Epidermal melanocyte (primary cell): ENCODE data around the gene CSNK2B.

Experiments
- DNase-seq: peaks from one replicate; pipeline ENCODE4 v3.0.0; 2011; ENCODE audit warnings: low spot score; ENCODE audit not compliant: insufficient read length

Gene CSNK2B

DNA sequence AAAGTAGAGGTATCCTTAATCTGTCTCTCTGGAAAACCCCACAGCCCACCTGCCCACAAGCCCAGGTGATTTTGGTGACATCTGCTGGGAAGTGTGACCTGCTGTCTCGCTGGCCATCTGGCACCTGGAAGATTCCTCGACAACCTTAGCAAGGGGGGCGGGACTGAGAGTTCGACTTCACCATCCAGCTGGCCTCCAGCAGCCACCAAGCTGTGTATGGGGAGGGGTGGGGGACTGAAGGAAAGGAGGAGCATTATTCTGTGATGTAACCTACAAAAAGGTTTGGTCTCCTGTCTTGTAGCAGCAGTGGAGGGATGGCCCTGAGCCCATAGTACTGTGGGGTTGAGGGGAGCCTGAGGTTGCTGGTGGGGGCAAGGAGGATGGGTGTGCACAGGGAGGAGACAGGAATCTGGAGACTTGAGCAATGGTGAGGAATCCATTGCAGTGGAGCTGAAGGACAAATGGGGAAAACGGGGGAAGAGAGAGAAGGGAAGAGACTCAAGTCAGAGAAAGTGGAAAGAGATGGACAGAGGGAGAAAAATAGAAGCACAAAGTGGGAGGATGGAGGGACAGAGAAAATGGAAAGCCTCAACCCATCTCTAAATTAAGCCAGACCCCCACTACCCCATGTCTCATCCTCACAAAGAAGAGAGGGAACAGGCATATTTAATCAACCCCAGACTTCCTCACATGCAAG lies 44.8 kb downstream of the CSNK2B start:
- no peak for DNase-seq

DNA sequence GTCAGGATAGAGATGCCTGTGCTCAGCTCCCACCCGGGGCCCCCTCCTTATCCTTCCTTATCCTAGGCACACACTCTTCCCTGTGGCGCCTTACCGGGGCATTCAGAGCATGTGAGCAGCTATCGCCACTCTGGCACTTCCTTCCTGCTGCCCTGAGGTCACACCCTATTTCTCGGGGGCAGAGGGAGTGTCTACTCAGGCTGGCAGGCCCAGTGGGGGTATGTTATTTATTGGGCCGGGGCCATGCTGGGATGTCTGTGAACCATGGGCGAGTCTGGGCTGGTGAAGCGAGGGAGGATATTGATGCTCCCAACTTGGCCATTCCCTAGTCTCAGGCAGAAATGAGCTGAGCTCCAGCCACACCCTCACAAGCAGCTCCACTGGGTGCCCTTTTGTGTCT lies 45.4 kb downstream of the CSNK2B start:
- DNase-seq: no peak

DNA sequence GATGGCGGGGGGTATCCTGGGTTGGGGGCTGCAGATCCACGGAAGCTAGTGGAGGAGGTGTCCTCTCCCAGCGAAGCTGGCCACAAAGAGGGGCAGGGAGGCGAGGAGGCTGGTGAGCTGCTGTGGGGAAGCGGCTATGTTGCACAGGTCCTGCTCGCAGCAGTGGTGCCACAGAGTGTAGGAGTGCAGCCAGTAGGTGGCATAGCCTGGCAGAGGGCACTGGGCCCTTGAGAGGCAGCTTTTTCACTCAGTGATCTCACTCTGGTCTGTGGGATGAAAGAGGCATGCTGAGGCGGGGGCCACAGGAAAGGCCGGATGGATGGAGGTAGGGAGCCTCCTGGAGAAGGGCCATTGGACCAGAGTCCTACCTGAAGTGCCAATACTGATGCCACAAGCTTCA lies 46.4 kb downstream of the CSNK2B start:
- DNase-seq: no peak

DNA sequence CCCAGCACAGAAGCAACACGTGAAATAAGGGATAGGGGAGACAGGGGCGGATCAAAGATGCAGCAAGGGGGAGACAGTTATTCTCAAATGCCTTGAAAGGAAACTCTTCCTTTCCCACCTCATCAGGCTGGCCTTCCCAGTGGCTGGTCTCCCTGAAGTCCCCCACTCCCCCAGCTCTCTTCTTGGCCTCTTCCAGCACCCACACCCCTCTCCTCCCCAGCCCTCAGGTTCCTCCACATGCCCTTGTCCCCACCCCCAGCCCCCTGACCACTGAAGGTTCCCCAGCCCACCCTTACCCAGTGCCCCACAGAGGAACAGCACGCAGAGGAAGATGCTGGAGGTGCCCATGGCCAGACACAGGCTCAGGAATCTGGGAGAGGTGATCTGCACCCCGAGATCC lies 47.6 kb downstream of the CSNK2B start:
- DNase-seq: no peak

DNA sequence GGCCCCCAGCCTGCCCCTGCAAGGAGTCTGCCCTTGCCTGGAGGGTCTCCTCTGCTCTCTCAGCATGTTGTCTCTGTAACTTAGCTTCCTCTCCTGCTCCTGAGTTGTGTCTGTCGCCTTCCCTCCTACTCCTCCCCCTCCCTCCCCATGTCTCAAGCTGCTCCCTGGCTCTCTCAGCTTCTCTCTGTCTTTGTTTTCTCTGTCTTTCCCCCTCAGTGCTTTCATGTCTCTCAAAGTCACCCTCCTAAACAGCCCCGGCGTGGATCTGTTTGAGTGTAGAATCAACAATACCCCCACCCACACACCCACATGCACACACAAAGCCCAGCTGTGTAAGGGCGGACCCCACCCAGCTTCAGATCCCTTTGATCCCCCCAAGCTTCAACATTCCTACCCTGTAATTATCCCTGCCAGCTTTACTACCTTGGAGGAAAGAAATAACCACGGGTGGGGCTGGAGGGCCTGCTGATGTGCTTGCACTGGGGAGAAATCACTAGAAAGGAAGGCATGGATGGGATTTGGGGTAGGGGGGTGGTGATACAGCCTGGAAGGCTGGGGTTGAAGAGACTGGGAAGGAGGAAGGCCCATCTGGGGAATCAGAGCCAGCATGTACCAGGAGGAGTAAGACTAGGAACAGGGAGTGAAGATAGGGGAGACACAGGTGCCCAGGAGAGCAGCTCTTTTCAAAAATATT lies 48.3 kb downstream of the CSNK2B start:
- no peak for DNase-seq

DNA sequence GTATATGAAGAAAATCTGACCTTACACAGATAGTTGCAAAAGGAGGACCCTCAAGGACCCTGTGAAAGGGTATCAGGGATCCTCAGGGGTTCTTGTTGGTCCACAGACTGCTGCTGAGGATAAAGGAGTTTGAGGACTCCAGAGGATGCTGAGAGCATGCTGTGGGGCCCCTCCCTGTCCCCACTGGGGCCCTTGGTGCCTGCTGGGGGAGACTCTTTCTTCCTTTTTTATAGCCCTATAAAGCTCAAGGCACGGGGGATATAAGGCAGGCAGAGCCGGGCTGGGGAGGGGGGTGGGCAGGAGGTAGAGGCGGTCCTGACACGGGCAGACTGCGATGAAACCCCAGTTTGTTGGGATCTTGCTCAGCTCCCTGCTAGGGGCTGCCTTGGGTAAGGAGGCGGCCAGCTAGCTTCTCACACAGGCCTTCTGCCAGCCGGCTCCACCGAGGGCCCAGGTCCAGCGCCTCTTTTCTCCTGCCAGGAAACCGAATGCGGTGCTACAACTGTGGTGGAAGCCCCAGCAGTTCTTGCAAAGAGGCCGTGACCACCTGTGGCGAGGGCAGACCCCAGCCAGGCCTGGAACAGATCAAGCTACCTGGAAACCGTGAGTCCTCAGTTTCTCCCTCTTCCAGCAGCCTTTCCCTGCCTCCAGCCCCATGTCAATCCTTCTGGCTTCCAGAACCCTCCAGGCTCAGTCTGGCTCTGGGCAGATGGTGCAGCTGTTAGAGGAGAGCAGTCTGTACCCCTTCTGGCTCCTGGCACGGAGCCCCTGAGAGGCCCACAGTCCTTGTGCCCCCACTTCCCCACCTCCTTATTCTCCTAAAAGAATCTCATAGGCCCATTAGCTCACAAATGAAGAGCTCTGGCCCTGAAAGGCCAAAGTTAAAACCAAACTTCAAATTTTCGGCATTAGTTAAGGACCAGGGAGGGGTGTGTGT lies 49.4 kb downstream of the CSNK2B start, which contains the start of gene LY6G6D:
TSS of gene LY6G6D (plus strand) at position 327 of the 937 bp plus-strand sequence. CDS start at position 335, 8 bp downstream.
- no peak for DNase-seq

DNA sequence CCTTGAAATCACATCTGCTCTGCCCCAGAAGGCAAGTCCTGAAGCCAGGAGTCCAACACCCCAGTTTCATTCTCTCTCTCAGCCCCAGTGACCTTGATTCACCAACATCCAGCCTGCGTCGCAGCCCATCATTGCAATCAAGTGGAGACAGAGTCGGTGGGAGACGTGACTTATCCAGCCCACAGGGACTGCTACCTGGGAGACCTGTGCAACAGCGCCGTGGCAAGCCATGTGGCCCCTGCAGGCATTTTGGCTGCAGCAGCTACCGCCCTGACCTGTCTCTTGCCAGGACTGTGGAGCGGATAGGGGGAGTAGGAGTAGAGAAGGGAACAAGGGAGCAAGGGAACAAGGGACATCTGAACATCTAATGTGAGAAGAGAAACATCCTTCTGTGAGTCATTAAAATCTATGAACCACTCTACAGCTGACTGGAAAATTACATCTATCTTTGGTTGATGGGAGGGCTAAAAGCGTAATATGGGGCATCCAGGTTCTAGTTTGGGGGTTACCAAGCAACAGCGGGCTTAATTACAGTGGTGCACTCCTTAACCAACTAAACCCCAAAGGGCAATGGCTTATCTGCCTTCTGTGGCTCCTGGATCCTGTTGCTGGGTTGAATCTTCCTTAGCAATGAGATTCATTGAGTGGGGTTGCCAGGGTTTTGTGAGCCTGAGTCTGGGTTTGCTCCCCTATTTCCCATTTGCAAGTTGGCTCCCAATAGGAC lies 51.8 kb downstream of the CSNK2B start:
- no peak for DNase-seq

DNA sequence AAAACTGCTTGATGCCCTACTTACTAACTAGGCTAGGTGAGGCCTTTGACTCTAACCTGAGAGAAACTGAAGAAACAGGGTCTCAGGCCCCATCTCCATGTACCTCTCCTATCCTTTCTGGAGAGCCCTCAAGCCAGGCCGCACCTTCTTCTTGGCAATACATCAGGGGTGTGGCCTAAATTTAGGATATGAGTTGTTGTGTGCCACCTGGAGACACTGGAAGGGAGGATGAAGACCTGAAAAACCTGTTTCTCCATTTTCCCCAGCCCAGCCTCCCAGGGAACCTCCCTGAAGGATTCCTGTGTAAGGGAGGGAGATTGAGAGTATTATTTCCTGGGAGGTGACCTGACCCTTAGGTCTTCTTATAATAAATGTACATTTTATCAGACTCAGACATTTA lies 52.4 kb downstream of the CSNK2B start:
- DNase-seq: no peak

DNA sequence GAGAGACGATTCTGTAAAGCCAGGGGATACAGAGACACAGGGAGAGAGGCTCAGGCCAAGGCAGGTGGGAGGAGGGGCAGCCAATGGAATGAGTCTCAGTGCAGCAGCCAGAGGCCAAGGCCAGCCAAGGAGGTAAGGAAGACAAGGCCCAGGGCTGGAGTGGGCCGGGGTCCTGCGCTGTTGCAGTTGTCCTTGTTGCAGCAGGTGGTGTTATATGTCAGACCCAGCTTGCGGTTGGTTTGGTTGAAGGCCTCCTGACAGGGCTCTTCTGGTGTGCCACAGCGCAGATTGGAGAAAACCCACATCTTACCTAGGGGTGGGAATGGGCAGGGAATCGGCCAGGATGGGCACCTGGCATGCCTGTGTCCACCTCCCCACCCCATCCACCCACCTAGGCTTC lies 53.1 kb downstream of the CSNK2B start:
- DNase-seq: no peak
